Measurements from ENCODE around the gene IMP3.
"Not testable (repeated sequence)": the region's sequence is repeated elsewhere in the genome, so short reads cannot be mapped to it uniquely, and the experiment has no call there.

The IMP3 gene

DNA sequence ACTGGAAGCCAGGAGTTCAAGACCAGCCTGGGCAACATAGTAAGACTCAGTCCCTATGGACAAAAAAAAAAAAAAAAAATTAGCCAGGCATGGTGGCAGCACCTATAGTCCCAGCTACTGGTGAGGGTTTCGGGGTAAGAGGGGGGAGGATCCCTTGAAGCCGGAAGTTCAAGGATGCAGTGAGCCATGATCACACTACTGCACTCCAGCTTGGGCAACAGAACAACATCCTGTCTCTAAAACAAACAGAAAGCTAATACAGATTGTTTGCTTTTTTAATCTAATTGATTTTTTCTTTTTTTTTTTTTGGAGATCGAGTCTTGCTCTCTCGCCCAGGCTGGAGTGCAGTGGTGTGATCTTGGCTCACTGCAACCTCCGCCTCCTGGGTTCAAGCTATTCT lies 1.6 kb upstream of the IMP3 start:
- TF ChIP-seq, protein P1, sequence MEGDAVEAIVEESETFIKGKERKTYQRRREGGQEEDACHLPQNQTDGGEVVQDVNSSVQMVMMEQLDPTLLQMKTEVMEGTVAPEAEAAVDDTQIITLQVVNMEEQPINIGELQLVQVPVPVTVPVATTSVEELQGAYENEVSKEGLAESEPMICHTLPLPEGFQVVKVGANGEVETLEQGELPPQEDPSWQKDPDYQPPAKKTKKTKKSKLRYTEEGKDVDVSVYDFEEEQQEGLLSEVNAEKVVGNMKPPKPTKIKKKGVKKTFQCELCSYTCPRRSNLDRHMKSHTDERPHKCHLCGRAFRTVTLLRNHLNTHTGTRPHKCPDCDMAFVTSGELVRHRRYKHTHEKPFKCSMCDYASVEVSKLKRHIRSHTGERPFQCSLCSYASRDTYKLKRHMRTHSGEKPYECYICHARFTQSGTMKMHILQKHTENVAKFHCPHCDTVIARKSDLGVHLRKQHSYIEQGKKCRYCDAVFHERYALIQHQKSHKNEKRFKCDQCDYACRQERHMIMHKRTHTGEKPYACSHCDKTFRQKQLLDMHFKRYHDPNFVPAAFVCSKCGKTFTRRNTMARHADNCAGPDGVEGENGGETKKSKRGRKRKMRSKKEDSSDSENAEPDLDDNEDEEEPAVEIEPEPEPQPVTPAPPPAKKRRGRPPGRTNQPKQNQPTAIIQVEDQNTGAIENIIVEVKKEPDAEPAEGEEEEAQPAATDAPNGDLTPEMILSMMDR (IDR thresholded peaks at IDR 0.05; ENCODE audit: low read depth, low read length, missing control alignments), result no peak
- no peak for DNase-seq (ENCODE audit: extremely low read depth, low read depth)
- no peak overlapping the region for H3K4me3 ChIP-seq (replicated peaks; ENCODE audit: low read depth, low read length)

DNA sequence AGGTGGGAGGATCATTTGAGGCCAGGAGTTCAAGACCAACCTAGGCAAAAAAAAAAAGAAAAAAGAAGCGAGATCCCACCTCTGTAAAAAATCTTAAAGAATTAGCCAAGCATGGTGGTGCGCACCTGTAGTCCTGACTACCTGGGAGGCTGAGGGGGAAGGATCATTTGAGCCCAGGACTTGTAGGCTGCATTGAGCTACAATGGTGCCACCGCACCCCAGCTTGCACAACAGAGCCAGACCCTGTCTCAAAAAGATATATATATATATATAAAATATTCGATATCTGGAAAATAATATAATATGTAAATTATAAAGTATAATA lies 1.1 kb upstream of the IMP3 start:
- no peak for DNase-seq (ENCODE audit: extremely low read depth, low read depth)
- H3K4me3 ChIP-seq (replicated peaks; ENCODE audit: low read depth, low read length), result peak overlapping the region; percentile 100
- TF ChIP-seq, protein P1 (IDR thresholded peaks at IDR 0.05; ENCODE audit: low read depth, low read length, missing control alignments), result no peak

DNA sequence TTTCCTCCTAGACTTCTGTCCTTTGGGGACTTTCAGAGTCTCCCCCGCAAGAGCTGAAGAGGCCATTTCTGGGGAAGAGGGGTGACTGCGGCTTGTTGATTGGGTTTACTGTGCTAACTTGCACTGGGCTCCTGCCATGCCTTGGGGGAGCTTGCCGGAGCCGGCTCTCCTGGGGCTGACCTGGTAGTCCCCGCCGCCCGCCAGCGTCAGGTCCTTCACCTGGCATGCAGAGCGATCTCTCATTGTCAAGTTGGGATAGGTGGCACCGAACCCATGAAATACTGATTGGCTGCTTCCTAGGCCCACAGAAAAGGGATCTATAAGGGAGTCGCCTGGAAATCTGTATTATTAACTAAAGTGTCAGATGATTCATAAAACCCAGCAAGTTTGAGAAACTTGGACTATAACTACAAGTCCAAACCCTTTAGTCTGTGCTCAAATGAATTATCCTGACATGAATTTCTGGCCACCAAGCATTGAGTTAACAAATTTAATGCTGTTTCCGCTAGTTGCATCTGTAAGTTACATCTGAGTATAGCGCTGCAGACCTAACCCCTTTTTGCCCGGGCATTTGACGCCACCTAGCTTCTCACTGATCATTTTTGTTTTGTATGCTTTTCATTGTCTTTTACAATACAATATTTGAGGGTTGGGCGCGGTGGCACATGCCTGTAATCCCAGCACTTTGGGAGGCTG lies 607 bp upstream of the IMP3 start:
- TF ChIP-seq, protein P1 (IDR thresholded peaks at IDR 0.05; ENCODE audit: low read depth, low read length, missing control alignments), result peak; percentile 36
- no peak for DNase-seq (ENCODE audit: extremely low read depth, low read depth)
- peak overlapping the region; percentile 100 for H3K4me3 ChIP-seq (replicated peaks; ENCODE audit: low read depth, low read length)

DNA sequence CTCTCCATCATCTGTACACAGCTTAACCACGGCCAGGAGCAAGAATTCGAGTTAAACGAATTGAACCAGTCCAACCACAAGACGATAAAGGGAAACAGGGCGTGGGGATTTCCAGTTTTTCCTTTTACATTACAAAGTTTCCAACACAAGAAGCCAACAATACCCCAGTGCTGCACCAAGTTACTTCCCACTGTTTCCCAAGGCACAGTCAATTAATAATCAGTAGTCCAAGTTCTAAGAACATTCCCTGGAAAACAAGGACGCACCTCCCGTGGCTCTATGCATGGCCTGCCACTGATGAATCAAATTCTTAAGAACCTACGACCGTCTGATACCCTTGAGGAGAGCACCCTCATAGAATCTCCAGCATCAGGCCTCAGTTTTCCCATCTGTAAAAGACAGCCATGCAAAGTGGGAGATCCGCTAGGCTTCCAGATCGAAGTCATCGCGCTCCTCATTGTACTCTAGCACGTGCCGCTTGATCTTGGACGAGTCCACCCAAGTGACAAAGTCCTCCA lies 774 bp downstream of the IMP3 start:
- H3K4me3 ChIP-seq (replicated peaks; ENCODE audit: low read depth, low read length), result peak overlapping the region; percentile 100
- DNase-seq (ENCODE audit: extremely low read depth, low read depth), result no peak
- TF ChIP-seq, protein P1 (IDR thresholded peaks at IDR 0.05; ENCODE audit: low read depth, low read length, missing control alignments), result no peak

DNA sequence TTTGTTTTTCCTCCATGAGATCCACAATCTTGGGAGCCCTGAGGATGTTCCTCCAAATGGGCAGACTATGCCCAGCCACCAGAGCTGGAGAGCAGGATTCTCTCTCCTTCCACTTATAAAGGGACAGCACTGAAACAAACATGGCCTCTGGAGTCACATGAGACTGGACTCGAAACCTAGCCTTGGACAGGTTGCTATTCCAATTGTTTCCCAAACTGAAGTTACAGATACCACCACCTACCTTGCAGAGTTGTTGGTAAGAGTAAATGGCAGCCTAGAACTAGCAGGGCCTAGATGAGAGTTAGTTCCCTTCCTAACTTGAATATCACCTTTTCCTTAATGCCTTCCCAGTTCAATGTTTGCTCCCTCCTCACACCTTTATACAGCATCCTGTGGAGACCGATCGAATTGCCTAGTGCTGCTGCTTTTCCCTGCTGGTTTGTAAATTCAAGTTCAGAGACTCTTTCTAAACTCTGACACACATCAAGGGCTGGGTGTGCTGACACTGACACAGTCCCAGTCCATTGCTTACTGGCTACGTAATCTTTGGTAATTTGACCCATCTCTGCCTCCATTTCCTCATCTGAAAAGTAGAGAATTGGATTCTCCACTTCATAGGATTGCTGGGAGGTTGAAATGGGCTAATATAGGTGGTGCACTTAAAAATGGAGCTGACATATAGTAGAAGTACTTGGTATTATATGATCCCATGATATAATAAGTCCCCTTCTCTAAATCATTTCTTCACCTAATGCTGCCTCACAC lies 2.6 kb downstream of the IMP3 start:
- DNase-seq (ENCODE audit: extremely low read depth, low read depth), result no peak
- TF ChIP-seq, protein P1 (IDR thresholded peaks at IDR 0.05; ENCODE audit: low read depth, low read length, missing control alignments), result no peak
- H3K4me3 ChIP-seq (replicated peaks; ENCODE audit: low read depth, low read length), result peak overlapping the region; percentile 100

DNA sequence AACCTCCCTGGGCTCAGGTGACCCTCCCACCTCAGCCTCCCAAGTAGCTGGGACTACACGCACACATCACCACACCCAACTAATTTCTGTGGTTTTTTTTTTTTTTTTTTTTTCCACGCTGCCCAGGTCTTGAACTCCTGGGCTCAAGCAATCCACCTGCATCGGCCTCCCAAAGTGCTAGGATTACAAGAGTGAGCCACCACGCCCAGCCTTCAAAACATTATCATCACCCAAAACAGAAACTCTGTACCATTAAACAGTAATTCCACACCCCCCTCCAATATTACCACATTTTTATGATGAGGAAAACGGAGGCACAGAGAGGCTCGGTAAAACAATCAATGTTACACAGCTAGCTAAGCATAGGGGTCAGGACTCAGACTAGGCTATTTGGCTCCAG lies 4.0 kb downstream of the IMP3 start:
- TF ChIP-seq, protein P1 (IDR thresholded peaks at IDR 0.05; ENCODE audit: low read depth, low read length, missing control alignments), result no peak
- no peak overlapping the region for H3K4me3 ChIP-seq (replicated peaks; ENCODE audit: low read depth, low read length)
- DNase-seq (ENCODE audit: extremely low read depth, low read depth), result no peak

DNA sequence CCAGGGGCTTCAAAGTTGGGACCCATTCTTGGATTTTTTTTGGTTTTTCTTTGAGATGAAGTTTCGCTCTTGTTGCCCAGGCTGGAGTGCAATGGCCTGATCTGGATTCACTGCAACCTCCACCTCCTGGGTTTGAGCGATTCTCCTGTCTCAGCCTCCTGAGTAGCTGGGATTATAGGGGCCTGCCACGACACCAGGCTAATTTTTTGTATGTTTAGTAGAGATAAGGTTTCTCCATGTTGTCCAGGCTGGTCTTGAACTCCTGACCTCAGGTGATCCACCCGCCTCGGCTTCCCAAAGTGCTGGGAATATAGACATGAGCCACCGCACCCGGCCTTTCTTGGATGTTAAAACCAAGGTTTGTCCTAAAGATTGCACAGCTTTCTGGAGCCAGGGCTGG lies 6.1 kb downstream of the IMP3 start:
- DNase-seq (ENCODE audit: extremely low read depth, low read depth); H3K4me3 ChIP-seq (replicated peaks; ENCODE audit: low read depth, low read length): not testable (repeated sequence)
